ENCODE measurements around the gene SFT2D2.

Gene SFT2D2

GRCh38 chr1:168223681-168224540 is 1.9 kb upstream of the SFT2D2 start:
- no peak overlapping the region for H3K4me3 ChIP-seq (ENCODE audit: low read length)
- DNase-seq (ENCODE audit: low read depth): no peak
- no peak for TF ChIP-seq CTCF (conservative IDR thresholded peaks at IDR 0.05; ENCODE audit: low read depth, low read length)

GRCh38 chr1:168224991-168225390 is 813 bp upstream of the SFT2D2 start:
- DNase-seq (ENCODE audit: low read depth): no peak
- no peak overlapping the region for H3K4me3 ChIP-seq (ENCODE audit: low read length)
- TF ChIP-seq CTCF (conservative IDR thresholded peaks at IDR 0.05; ENCODE audit: low read depth, low read length): no peak

- peak; percentile 46 for DNase-seq (ENCODE audit: low read depth)
- peak overlapping the region; percentile 16 for H3K4me3 ChIP-seq (ENCODE audit: low read length)
- no peak for TF ChIP-seq CTCF (conservative IDR thresholded peaks at IDR 0.05; ENCODE audit: low read depth, low read length)
These were observed 1.8 kb downstream of the SFT2D2 start for GRCh38 chr1:168227620-168228019.

- TF ChIP-seq CTCF (conservative IDR thresholded peaks at IDR 0.05; ENCODE audit: low read depth, low read length): no peak
- no peak overlapping the region for H3K4me3 ChIP-seq (ENCODE audit: low read length)
- DNase-seq (ENCODE audit: low read depth): no peak
These were observed 4.1 kb downstream of the SFT2D2 start for GRCh38 chr1:168229893-168230292.

- TF ChIP-seq CTCF (conservative IDR thresholded peaks at IDR 0.05; ENCODE audit: low read depth, low read length): no peak
- no peak overlapping the region for H3K4me3 ChIP-seq (ENCODE audit: low read length)
- no peak for DNase-seq (ENCODE audit: low read depth)
These were observed 4.9 kb downstream of the SFT2D2 start for GRCh38 chr1:168230709-168231108.

GRCh38 chr1:168234846-168235547 is 9.2 kb downstream of the SFT2D2 start:
- no peak overlapping the region for H3K4me3 ChIP-seq (ENCODE audit: low read length)
- TF ChIP-seq CTCF (conservative IDR thresholded peaks at IDR 0.05; ENCODE audit: low read depth, low read length): peak; percentile 75
- DNase-seq (ENCODE audit: low read depth): no peak

GRCh38 chr1:168235548-168235885 is 9.7 kb downstream of the SFT2D2 start:
- no peak for TF ChIP-seq CTCF (conservative IDR thresholded peaks at IDR 0.05; ENCODE audit: low read depth, low read length)
- DNase-seq (ENCODE audit: low read depth): no peak
- H3K4me3 ChIP-seq (ENCODE audit: low read length): no peak overlapping the region
